Measurements from ENCODE around the gene SMIM15.
A peak's percentile ranks its signal among the peaks of the same experiment; 100 is the strongest.
"Not testable (repeated sequence)": the region's sequence is repeated elsewhere in the genome, so short reads cannot be mapped to it uniquely, and the experiment has no call there.

SMIM15 gene, protein sequence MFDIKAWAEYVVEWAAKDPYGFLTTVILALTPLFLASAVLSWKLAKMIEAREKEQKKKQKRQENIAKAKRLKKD

DNA sequence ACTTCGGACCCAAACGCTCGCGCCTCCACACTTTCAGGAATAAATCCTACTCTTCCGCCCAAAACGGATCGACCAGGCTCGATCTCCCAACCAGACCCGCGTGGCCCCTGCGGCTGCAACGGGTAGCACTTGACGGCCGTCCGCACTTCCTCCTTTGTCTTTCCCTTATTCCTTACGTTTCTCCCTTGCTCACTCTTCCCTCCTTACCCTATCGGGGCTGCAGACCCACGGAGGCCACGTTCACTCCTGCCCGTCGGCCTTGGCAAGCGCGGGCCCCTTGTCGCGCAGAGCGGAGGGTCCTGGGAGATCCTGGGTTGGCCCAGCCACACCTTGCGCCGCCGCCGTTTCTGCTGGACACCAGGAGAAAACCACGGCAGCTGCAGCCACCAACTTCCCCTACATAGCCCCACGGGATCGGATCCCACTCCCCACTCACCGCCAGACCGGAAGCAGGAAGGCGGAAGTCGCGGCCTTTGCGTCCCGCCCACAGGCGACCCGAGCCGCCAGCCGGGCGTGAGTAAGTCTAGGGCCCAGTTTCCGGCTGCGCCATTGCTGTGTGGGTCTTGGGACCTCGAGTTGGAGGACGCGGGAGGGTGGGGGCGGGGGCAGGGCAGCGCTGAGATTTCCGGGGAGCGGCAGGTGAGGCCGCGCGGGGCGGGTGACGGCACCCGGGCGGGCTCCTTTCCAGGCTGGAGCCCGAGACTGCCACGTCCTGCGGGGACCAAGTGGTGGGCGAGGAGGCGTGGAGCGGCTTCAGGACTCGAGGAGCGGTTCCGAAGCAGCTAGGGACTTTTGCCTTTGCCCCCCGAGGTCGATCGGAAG lies at the start of gene SMIM15:
Gene SMIM15, minus strand, starts transcription at position 459 of the 822 bp plus-strand sequence. CDS start 2,297 bp downstream, outside the sequence.
- DNase-seq (ENCODE audit: low read depth in 2 of 2) = peak; percentile 55 to 61

DNA sequence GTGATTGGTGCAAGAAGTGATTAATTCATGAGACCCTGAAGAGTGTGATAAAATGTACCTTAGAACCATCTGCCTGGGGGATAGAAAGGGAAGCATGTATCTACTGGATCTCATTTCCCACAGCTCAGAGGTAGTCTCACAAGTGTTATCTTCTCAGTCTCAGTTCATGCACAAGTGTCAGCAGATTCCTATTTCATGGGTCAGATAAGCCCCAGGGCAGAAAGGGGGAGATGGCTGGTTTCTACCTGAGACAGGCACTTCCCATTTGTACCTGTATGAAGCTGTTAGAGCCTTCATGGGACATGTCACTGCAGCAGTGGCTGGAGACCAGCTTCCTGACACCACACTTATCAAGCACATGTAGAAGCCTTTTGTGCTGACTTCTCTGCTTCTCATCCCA lies 45.6 kb upstream of the SMIM15 start:
- no peak for DNase-seq (ENCODE audit: low read depth in 2 of 2)

DNA sequence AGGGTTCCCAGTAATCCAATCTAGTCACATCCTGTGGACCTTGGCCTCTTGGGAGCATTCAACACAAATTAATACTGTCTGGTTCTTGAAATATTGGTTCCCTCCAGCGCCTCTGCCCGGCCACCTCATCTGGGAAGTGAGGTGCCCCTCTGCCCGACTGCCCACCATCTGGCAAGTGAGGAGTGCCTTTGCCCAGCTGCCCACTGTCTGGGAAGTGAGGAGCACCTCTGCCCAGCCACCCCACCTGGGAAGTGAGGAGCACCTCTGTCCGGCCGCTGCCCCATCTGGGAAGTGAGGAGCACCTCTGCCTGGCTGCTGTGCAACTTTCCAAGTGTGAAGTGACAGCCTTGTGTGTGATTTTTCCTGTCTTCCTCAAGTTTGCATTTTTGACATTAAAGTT lies 42.7 kb upstream of the SMIM15 start:
- no peak for DNase-seq (ENCODE audit: low read depth in 2 of 2)

DNA sequence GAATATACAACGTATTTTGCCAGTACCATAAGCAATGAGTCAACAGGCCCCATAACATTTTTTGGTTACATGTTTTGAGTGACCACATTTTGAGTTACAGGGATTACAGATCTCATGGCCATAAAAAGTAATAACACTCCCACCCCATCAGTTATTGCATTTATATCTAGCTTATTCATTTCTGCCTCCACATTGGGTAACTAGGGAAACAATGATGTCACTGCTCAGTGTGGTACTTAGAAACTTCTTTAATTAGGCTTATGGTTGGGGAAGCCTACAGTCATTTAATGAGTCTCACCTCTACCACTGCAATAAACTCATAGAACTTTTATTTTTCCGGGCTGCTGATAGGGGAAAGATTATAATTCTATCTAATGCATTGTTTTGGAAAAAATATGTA lies 39.9 kb upstream of the SMIM15 start:
- DNase-seq (ENCODE audit: low read depth in 2 of 2) = no peak

DNA sequence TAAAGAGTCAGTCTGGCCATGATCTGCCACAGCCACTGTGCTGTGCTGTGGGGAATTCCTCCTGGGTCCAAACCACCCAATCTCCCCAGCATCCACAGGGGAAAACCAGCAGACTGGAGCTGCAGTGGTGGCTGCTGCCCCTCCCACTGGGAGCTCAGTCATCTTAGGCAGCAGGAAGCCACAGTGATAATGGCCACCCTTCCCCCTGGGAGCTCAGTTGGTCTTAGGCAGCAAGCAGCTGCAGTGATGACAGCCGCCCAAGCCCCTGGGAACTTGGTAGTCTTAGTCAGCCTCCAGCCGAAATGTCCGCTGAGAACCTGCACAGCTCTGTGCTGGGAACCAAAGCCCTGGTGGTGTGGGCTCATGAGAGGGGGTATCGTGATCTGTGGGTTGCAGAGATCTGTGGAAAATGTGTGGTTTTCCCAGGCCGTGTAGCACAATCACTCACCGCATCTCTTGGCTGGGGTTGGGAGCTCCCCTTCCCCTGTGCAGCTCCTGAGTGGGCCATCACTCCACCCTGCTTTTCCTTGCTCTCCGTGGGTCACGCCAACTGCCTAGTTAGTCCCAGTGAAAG lies 38.4 kb upstream of the SMIM15 start:
- no peak for DNase-seq (ENCODE audit: low read depth in 2 of 2)

DNA sequence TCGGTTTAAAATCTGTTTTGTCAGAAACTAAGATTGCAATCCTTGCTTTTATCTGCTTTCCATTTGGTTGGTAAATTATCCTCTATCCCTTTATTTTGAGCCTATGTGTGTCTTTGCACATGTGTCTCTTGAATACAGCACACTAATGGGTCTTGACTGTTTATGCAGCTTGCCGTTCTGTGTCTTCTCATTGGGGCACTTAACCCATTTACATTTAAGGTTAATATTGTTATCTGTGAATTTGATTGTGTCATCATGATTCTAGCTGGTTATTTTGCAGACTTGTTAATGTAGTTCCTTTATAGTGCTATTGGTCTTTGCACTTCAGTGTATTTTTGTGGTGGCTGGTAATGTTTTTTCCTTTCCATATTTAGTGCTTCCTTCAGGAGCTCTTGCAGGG lies 36.3 kb upstream of the SMIM15 start:
- no peak for DNase-seq (ENCODE audit: low read depth in 2 of 2)

DNA sequence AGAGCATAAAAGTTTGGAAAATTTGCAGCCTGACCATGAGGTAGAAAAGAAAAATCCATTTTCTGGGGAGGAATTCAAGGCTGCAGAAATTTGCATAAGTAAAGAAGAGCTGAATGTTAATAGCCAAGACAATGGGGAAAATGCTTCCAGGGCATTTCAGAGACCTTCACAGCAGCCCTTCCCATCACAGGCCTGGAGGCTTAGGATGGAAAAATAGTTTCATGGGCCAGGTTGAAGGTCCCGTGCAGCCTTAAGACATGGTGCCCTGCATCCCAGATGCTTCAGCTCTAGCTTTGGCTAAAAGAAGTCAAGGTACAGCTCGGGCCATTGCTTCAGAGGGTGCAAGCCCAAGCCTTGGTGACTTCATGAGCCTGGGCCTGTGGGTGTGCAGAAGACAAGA lies 25.6 kb upstream of the SMIM15 start:
- DNase-seq (ENCODE audit: low read depth in 2 of 2) = not testable (repeated sequence)

DNA sequence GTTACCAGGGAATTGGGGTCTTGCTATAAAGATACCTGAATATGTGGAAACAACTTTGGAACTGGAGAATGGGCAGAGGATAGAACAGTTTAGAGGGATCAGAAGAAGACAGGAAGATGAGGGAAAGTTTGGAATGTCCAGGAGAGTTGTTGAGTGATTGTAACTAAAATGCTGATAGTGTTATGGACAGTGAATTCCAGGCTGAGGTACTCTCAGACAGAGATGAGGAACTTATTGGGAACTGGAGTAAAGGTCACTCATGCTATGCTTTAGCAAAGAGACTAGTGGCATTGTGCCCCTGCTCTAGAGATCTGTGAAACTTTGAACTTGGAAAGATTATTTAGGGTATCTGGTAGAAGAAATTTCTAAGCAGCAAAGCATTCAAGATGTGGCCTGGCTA lies 25.1 kb upstream of the SMIM15 start:
- DNase-seq (ENCODE audit: low read depth in 2 of 2) = not testable (repeated sequence)

DNA sequence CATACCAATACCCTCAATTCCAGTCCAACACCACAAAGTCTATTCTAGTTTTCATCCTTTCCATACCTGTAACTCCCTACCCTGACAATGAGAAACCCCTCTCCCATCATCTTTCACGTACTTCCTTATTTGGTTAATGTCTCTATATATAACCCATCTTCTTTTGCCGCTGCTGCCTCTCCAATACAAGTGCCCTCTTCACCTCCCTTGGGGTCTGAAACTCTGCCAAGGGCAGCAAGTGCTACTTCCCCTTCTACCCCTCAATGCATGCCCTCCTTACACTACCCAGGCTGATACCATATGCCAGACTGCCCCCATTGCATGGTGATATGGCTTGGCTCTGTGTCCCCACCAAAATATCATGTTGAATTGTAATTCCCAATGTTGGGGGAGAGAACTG lies 24.4 kb upstream of the SMIM15 start:
- no peak for DNase-seq (ENCODE audit: low read depth in 2 of 2)

DNA sequence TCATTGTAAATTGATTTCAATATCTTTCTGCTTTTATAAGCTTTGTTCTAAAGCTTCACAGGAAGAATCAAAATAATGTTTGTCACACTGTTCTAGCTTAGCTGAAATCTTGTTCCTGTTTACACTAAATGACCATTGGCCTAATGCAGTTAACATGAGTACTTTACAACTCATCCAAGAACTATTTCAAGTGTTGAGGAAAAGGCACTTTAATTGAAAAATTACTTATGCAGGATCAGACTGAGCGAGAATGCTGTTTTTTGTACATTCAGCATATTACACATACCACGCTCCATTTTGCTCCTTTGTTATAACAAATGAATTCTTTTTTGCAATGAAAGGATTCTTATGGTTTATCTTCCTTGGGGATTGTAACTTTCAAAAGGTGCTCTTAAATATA lies 22.4 kb upstream of the SMIM15 start:
- DNase-seq (ENCODE audit: low read depth in 2 of 2) = no peak

DNA sequence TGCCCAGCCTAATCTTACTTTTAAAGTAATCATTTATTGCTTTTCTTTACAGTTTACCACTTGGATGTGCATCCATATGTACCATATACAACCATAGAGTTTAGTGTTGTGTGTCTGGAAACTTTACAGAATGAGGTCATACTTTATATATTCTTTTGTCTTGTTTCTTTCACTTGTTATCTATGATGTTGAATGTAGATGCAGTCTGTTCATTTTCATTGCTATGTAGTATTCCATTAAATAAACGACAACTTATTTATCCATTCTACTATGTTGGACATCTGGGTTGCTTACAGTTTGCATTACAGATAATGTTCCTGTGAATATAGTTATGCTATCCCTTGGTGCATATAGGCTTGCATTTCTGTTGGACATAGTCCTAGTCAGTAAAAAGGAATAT lies 21.3 kb upstream of the SMIM15 start:
- no peak for DNase-seq (ENCODE audit: low read depth in 2 of 2)

DNA sequence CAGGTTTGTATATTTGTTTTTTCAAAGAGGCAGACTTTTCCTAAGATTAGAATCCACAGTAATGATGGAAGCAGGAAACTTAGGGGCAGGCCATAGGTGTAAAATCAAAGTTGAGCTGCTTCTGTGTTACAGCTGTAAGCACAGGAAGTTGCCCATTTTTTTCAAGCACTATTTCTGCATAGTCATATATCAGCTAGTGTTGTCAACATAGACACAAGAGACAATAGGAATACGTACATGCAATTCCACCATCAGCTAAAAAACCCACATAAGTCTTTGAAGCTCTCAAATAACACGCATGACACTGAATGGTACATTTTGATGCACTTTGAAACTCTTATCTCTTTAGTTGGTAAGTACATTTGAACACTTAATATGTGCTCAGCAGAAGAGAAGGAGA lies 20.2 kb upstream of the SMIM15 start:
- DNase-seq (ENCODE audit: low read depth in 2 of 2) = no peak

DNA sequence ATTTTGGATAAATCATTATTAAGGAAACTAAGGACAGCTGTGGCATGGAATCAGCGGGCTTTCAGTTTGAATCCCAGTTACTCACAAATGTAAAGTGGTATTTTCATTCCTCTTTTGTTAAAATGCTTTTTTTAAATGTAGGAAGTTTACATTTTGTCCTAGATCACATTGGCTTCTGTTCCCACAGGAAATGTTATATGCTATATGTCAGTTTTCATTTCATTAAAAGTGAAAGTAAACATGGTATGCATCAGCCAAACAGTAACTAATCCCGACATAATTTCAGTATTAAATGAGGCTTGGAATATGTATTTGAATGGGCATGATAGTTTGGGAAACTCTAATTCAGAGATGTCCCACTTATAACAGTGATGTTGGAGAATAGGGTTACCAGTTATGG lies 18.6 kb upstream of the SMIM15 start:
- DNase-seq (ENCODE audit: low read depth in 2 of 2) = no peak

DNA sequence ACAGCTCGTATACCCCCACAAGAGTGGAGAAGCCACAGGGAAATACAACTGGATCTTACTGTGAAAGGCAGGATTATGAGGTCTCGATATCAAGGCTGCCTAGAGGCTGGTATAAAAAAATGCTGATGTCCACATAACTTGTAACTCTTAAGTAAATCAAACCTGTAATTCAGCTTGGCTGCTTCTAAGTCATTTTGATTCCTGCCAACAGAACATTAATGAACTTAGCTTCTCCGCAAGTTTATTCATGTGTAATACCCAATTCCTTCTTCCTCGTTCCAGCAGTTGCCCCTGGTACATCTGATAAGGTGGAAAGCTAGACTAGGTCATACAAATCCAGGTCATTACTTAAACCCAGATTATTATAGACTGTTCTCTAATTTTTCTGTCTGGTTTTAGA lies 16.4 kb upstream of the SMIM15 start:
- no peak for DNase-seq (ENCODE audit: low read depth in 2 of 2)

DNA sequence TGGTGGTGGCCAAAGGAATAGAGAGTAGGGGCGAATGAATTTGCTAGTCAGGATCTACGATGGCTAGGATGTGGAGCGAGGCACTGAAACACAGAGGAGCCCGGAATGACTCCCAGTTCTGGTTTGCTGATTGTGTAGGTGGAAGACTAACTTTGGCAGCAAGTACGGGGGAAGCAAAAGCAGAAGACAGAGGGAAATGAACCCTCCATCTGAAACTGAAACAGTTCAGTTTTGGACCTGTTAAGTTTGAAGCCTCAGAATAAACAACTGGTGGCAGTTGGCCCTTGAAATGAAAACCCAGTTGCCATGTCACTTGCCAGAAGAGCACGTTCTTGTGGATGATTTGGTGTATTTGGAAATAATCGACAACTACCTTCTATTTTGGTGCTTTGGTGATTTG lies 15.4 kb upstream of the SMIM15 start:
- no peak for DNase-seq (ENCODE audit: low read depth in 2 of 2)

DNA sequence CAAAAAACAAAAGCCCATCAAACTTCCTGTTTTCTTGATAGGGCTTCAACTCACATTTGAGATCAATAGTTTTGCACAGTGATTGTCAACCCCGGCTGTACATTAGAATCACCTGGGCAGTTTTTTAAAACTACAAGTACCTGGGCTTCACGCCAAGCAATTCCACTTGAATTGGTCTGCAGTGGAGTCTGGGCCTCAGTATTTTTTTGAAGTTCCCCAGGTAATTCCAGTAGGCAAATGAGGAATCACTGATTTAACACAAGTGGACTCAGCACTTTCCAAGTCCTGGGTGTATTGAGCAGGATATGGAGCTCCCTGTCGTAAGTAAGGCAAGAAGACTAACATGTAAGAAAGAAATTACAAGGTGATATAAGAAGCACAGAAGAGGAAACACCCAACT lies 14.8 kb upstream of the SMIM15 start:
- DNase-seq (ENCODE audit: low read depth in 2 of 2) = no peak

DNA sequence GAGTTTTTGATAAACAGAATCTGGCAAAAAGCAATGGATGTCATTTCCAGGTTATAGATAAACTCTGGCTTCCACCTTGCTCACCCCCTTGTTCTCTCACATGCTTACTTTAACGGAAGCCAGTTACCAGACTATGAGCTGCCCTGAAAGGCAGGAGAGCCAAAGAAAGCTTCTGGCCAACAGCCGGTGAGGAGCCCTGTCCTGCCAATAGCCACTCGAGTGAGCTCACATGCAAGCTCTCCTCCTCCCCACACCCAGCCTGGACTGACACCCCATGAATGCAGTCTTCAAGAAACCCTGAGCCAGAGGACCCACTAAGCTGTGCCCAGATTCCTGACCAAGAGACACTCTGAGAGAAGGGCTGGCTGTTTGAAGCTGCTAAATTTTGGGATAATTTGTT lies 14.4 kb upstream of the SMIM15 start:
- no peak for DNase-seq (ENCODE audit: low read depth in 2 of 2)

DNA sequence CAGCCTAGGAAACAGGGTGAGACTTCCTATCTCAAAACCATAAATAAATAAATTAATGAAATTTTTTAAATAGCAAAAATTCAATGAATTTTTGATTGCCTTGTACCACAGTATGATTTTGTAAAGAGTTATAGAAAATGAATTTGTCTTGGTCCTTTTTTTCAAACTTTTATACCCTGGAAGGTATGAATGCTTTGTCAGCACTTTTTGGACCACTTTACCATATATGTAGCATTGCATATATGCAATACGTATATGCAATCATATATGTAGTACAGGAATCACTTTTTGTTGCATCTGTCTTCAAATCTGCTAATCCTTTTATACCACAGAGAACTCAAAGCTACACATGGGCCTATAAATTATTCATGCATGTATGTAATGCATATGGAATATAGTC lies 9.2 kb upstream of the SMIM15 start:
- DNase-seq (ENCODE audit: low read depth in 2 of 2) = no peak

DNA sequence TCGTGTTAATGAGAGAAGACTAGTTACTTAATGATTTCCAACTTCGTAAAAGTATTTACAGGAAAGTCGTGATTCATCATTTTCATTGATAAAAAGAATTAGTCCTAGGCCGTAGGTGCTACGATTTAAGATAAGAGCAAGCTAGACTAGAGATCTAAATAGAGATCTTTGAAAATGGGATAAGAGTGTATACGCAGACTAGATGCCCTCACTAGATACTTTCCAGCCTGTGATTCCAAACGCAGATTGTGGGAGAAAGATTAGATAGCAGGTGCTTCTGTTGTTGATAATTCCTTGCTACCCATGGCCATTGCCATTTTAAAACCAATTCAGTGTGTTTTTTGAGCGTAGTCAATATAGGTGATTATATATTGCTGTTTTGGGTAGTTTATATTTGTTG lies 6.7 kb upstream of the SMIM15 start:
- no peak for DNase-seq (ENCODE audit: low read depth in 2 of 2)

DNA sequence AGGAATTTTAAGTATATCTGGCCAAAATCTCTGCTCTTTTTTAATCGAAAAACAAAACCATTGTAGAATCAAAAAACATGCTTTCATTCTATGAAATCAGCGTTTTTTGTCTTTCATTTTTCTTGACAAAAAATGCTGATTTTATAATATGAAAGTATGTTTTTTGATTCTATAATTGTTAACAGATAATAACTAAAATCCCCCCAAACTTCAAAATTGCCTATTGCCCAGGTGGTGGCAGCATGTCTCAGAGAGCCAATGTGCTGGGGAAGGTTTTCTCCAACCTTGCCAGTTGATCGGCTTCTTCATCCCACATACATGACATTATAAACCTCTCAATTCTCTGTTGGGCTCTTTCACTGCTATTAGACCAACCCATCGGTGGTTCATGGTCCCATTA lies 5.1 kb upstream of the SMIM15 start:
- DNase-seq (ENCODE audit: low read depth in 2 of 2) = no peak

DNA sequence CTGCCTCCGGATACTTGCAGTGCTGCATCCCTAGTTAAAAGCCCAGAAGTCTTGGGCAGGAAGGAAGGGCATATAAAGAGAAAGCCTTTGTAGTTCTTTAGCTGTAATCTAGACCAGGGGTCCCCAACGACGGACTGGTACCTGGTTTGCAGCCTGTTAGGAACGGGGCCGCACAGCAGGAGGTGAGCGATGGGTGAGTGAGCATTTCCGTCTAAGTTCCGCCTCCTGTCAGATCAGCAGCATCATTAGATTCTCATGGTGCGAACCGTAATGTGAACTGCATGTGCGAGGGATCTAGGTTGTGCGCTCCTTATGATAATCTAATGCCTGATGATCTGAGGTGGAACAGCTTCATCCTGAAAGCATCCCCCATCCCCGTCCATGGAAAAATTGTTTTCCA lies 1.6 kb upstream of the SMIM15 start:
- DNase-seq (ENCODE audit: low read depth in 2 of 2) = no peak

DNA sequence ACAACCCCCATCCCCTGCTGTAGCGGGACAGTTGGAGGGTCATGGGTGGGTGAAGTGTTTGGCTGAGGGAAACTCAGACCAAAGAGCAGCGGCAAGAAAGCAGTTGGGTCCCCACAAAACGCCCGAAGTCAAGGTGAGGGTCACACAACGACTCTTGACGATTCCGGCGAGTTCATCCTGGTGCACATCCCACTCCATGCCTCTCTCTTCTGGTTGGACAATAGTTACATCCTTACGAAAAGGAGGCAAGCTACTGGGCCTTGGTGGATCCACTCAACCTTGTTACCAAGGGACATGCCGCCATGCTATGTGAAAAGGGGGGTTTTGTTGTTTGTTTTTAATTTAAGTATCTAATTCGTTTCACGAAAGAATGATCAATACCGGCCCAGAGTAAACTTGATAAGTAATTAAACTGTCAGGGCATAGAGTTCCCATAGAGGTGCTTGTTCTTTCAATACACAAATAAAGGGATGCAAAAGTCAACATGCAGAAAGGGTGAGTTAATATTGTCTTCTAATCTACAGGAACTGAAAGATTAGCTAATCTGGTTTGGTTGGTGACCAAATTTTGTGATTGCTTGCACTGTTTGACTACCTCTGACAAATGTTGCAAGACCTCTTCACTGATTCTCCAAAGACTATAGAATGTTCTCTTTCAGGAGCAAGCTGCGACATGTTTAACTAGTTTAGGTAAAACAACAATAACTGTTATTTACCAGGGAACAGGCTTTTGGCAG lies 732 bp upstream of the SMIM15 start:
- no peak for DNase-seq (ENCODE audit: low read depth in 2 of 2)

DNA sequence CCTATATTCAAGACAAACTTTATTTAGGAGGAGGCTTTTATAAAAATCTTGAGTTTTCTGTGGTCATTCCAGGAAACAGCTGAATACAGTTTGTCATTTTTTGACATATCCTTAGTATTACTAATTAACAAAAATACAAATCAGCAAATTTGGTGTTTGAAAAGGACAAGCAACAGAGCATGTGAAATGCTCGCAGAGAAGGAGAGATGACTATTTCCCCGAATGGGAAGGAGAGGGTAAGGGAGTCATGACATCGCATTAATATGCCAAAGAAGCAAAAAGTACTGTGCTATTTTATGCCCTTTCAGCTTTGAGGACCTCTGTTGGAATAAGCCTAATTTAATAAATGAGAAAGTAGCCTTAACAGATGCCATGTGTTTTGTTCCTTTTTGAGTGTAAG lies 1.8 kb downstream of the SMIM15 start:
- DNase-seq (ENCODE audit: low read depth in 2 of 2) = no peak
